Myocyte (in vitro differentiated cells): Measurements from ENCODE around the gene FBXO9. TPM values are rescaled to one million over a fixed set of nuclear protein-coding genes. Genes with fewer than 3 reads are reported as not detected.

Experiments used
- DNase-seq: peaks from one replicate; pipeline ENCODE4 v3.0.0-alpha.2; 2012; ENCODE audit warnings: low read depth
- total RNA-seq: library from RNA; depleted of rRNA; stranded (reverse); fragments of >200 nt; gene quantifications from 2 replicates; pipeline ENCODE4 v1.2.3, GENCODE V29; 2014

The FBXO9 gene
- total RNA-seq, 1 donor from 2014 or later, result 46.2 TPM

DNA sequence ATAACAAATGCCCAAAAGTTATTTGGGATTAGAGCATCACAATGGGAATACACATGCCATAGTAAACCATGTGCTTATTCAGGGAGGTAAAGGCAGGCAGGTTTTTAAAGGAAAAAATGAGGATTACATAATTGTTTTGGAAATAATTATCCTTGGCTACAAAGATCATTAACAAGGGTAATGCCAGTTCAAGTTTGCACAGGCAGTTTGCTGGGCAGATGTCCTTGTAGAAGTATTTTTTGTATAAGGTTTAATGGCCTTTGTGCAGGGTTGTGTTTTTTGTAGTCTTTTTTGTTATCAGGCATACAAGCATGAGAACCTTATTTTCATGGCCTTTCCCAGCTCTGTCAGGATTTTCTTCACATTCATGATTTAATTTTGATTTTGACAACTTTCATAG lies 24.7 kb downstream of the FBXO9 start:
- no peak for DNase-seq

DNA sequence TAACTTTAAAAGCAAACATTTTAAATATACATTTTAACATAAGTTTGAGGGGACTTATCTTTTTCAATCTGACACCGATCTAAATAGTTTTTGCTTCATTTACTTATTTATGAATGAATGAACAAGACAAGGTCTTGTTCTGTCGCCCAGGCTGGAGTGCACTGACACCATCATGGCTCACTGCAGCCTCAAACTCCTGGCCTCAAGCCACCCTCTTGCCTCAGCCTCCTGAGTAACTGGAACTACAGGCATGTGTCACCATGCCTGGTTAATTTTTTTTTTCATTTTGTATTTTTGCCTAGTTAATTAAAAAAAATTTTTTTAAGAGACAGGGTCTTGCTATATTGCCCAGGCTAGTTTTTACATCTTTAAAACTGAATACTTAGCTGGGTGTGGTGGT lies 25.4 kb downstream of the FBXO9 start:
- no peak for DNase-seq

GRCh38 chr6:53095270-53095669 lies 30.1 kb downstream of the FBXO9 start:
- DNase-seq, result no peak

DNA sequence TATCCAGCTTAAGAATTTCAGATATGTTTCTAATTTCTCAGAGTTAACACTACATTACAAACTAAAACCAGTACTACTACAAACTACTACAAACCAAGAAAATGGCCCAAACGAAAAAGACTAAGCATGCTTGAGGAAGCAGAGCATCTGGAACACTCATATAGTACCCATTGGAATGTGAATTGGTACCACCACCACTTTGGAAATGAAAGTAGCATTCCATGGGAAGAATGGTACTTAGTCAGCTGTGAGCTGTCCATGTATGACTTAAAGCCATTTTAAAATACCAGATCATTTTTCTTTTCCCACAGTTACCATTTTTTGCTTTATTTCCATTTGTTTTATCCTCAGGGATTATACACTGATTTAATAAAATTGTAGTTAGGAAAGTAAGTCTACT lies 30.5 kb downstream of the FBXO9 start:
- no peak for DNase-seq

DNA sequence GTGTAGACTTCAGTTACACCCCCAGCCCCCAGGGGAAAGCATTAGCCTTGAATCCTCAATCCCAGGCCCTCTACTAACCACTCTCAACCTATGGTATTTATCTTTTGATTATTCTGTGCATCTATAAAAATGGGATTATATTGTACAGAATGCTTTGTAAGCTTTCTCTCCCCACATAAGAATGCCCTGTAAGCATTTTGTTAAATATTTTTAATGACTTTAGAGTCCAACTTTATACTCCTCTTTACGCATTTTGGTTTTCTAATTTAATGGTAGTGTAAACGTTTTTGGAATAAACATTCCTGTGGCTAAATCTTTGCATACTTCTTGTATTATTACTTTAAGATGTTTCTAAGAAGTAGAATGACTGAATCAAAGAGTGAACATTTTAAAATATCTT lies 35.4 kb downstream of the FBXO9 start:
- DNase-seq, result no peak

DNA sequence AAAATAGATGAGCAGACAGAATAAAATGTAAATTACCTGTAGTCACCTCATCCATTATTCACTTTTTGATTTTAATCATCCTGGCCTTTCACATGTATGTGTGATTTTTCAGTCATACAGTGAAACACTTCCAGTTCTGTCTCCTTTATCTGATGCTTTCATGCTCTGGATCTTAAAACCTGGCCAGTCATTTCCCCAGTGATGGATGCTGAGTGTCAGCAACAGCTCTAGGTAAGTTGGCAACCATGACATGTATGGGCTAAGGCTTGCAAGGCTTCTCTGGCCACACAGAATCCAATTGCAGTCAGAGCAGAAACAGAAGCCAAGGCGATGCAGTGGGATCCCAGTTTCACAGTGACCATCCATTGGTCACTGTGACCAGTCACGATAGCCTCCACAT lies 35.8 kb downstream of the FBXO9 start:
- no peak for DNase-seq

DNA sequence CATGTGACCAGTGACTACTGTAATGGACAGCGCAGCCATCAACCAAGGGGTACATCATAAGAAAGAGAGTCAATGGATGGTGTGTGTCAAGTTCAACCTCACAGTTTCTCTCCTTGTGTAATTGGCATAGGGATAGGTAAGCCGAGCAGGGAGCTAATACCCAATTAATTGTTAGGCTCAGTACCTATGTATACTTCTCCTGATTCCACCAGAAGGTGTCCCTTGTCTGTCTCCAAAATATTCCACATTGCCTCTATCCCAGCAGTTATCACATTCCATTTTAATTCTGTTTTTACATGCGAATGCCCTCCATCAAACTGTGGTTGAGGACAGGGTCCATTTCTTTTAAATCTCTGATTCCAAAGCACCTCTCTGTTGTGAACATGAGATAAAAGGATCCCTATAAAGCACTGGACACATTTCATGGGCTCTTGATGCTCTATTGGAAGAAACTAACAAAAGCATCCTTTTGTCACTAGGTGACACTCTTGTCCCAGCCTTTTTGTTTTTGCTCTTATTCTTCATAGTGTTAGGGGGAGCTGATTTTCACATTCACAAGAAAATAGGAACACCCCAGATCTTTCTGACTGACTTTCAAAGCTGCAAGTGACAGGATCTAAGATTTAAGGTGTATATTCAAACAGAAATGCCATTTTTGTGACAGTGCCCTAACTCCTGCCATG lies 38.9 kb downstream of the FBXO9 start:
- DNase-seq, result peak; percentile 33

- DNase-seq, result no peak
Observed at GRCh38 chr6:53104916-53105315, 39.7 kb downstream of the FBXO9 start.

GRCh38 chr6:53107091-53107490 lies 41.9 kb downstream of the FBXO9 start:
- peak; percentile 62 for DNase-seq

DNA sequence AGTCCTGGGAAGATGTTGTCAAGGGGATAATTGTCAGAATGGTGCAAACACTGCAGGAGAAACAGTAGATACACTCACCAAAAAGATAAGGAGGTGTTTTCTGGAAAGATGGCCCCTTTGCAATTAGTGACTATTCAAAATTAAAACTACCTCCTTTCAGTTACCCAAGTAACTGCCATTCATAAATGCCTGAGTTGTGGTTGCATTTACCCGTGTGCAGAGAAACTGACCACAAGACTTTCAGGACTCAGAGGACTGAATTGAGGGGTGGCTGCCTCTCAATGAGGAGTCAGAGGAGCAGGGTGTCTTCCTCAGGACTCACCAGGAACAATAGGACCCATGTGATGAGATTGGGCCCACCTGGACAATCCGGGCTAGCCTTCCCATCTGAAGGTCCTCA lies 44.4 kb downstream of the FBXO9 start:
- no peak for DNase-seq

- DNase-seq, result no peak
Observed at GRCh38 chr6:53111865-53112264, 46.7 kb downstream of the FBXO9 start.

GRCh38 chr6:53112404-53112803 lies 47.2 kb downstream of the FBXO9 start:
- DNase-seq, result no peak

DNA sequence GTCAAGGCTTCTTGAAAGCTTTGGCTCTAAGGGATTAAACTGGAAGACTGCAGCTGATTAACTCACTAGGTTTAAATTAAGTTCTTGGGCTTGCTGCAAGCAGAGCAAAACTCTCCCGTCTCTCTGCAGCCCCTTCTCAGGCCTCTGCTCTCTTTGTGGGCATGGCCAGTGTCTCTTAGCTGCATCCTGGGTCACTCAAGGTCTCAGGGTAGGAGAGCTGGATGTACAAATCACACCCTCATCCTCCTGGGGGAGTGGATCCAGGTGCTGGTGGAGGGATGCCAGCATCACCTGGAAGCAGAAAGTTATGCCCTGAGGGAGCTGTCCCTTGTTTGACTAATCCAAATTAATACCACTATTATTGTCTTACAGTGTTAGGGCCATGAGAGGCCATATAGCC lies 47.7 kb downstream of the FBXO9 start:
- DNase-seq, result no peak

- DNase-seq, result no peak
Observed at GRCh38 chr6:53113742-53114141, 48.5 kb downstream of the FBXO9 start.

GRCh38 chr6:53115113-53115512 lies 49.9 kb downstream of the FBXO9 start:
- no peak for DNase-seq

DNA sequence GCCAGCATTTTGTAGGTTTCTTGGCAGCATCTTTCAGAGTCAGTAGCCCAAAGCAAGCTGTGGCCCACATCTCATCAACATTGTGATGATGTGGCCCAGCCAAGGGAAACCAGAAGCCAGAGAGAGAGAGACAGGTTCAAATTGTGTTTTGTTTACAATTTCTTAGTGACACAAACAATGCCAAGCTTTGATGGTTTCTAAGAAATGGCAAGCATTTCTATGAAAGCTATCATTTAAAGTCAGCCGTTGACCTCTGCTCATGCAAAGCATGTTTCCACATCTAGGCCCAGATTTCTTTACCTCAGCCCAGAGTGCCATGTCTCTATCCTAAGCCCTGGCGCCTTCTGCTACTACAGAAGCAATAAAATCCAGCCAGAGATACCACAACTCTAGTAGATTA lies 50.5 kb downstream of the FBXO9 start:
- DNase-seq, result no peak

DNA sequence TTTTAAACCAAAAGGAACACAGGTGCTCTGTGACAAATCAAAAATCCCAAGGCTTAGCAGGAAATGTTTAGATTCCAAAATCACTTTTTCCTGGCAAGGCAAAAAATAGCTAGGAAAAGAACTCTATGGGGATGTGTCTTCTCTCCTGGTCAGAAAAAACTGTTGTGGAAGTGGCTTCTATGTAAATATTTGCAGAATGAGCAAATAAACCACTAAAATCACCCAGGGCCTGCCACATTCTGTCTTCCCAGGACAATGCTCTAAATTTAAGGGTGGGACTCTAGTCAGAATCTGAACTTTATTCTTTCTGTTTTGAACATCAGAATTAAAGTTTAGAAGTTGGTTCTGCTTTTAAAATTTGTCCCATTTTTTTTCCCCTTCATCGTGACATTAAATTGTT lies 54.1 kb downstream of the FBXO9 start:
- peak; percentile 44 for DNase-seq

DNA sequence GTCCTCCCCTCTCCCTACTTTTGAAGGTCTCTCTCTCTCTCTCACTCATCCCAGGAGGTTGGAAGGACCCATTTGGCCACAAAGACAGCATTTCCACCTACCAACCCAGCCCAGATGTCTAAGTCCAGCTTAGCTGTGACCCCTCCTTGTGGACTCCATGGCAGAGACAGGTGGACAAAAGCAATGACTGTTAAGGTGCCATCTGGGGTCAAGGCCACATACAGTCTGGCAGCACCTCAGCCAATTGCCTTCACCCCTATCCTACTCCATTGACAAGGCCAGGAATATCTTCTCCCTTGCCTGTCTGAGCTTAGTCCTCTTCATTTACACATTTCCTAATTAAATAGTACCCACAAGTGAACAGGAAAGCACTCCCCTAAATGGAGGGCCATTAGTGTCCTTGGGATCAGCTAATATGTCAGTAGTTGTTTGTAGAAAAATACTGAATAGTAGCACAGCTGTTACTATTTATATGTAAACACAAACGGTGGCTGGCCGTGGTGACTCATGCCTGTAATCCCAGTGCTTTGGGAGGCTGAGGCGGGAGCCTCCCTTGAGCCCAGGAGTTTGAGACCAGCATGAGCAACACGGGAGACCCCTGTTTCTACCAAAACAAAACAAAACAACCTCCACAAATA lies 54.7 kb downstream of the FBXO9 start:
- DNase-seq, result peak; percentile 83

DNA sequence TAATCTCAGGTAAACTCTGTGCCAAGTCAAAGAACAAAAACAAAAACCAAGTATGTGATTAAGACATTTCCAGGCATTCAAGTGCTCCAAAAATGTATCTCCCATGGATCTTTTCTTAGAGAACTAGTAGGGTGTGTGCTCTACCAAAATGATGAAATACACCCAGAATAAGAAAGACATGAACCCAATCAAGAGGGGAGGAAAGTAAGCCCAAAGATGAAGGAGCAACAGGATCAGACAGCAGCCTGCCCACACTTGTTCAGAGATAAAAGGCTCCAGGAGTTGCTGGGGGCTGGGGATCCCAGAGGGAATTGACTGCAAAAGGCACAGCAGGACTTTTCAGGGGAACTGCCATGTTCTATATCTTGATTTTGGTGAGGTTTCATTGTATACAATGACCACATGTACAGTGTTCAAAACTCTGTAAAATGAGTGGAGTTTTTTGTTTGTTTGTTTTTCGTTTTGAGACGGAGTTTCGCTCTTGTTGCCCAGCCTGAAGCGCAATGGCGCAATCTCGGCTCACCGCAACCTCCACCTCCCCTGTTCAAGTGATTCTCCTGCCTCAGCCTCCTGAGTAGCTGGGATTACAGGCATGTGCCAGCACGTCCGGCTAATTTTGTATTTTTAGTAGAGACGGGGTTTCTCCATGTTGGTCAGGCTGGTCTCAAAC lies 59.1 kb downstream of the FBXO9 start:
- no peak for DNase-seq

DNA sequence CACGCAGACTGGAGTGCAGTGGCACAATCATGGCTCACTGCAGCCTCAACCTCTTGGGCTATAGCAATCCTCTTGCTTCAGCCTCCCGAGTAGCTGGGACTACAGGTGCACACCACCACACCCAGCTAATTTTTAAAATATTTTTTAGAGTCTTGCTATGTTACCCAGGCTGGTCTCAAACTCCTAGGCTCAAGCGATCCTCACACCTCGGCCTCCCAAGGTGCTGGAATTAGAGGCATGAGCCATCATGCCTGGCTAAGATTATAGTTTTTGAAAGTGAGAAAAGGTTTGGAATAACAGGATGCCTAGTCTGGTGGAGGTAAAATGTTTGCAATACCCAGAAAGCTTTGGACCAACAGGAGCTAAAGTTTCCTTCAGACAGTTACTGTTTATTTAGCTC lies 60.1 kb downstream of the FBXO9 start:
- no peak for DNase-seq

- no peak for DNase-seq
Observed at GRCh38 chr6:53128842-53129241, 63.6 kb downstream of the FBXO9 start.

DNA sequence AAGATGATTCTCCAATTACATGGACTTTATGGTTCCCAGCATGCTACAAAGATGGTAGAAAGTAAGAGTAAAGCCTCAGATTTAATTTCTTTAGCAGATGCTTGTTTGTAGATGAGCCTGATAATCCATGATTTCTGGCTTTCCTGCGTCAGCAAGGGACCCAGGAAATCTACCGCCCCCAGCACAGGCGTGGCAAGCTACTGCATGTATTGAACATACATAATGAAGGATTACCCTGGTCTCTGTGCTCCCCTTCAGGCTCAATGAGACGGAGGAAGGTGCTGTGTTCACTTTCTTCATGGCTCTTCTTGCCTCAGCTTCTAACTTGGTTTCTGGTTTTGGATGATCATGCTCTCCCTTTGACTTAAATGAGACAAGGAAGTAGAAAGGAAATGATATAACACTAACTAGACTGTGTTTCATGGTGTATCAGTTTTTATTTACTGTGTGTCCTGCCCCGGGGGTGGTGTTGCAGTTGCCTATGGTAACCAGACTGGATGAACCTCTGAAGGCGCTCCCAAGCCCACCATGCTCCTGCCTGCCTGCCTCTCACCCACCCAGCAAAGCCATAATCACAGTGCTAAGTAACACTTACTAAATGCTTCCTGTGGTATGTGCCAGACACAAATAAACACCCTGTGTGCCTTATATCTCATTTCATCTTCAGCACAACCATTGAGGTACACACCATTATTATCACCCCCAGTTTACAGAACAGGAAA lies 65.5 kb downstream of the FBXO9 start:
- DNase-seq, result no peak
